PFSK-1 (cell line): ENCODE data around the gene GFRA4.

Experiments
- FOXP2 ChIP-seq: optimal IDR thresholded peaks from 2 replicates; pipeline ENCODE3; 2011; ENCODE audit warnings: borderline replicate concordance, control low read depth, inconsistent platforms; ENCODE audit not compliant: insufficient read depth; ENCODE audit errors: extremely low read length, extremely low read depth
- POLR2AphosphoS5 ChIP-seq: IDR thresholded peaks from 2 replicates; pipeline ENCODE4 v1.6.1; 2012; ENCODE audit warnings: low read depth, mild to moderate bottlenecking, control low read depth, low read length, moderate library complexity
- SIN3A ChIP-seq: IDR thresholded peaks from 2 replicates; pipeline ENCODE4 v1.6.1; 2012; ENCODE audit warnings: mild to moderate bottlenecking, low read length, moderate library complexity, borderline replicate concordance; ENCODE audit not compliant: insufficient read depth
- TAF1 ChIP-seq: IDR thresholded peaks from 2 replicates; pipeline ENCODE4 v1.6.1; 2012; ENCODE audit warnings: low read length, control low read depth, borderline replicate concordance; ENCODE audit not compliant: insufficient read depth
- TF ChIP-seq, protein P1 (sequence below), 2 experiments: IDR thresholded peaks; 2 replicates each; pipeline versions ENCODE4 v1.6.1 to v1.8.0; 2011 to 2012; ENCODE audit warnings: low read depth in 2 of 2, low read length in 2 of 2, control low read depth in 1 of 2, inconsistent platforms in 1 of 2, mild to moderate bottlenecking in 1 of 2, moderate library complexity in 1 of 2; ENCODE audit not compliant: insufficient read depth in 1 of 2

GFRA4 gene

DNA sequence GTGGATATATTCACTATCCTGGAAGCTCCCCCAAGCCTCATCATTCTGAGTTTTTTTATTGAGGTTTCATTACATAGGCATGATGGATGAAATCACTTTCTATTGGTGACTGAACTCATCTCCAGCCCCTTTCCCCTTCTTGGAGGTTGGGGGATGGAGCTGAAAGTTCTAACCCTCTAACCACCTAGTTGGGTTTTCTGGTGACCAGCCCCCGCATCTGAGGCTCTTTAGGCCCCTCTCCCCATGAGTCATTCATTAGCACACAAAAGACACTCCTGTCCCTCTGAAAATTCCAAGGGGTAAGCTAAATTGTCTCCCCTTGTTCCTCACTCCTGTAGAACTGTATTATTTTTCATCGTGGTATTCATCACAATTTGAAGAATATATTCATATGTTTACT lies 33.3 kb downstream of the GFRA4 start:
- no peak for TF ChIP-seq FOXP2
- no peak for TF ChIP-seq SIN3A
- no peak for TF ChIP-seq POLR2AphosphoS5
- TF ChIP-seq, protein P1, sequence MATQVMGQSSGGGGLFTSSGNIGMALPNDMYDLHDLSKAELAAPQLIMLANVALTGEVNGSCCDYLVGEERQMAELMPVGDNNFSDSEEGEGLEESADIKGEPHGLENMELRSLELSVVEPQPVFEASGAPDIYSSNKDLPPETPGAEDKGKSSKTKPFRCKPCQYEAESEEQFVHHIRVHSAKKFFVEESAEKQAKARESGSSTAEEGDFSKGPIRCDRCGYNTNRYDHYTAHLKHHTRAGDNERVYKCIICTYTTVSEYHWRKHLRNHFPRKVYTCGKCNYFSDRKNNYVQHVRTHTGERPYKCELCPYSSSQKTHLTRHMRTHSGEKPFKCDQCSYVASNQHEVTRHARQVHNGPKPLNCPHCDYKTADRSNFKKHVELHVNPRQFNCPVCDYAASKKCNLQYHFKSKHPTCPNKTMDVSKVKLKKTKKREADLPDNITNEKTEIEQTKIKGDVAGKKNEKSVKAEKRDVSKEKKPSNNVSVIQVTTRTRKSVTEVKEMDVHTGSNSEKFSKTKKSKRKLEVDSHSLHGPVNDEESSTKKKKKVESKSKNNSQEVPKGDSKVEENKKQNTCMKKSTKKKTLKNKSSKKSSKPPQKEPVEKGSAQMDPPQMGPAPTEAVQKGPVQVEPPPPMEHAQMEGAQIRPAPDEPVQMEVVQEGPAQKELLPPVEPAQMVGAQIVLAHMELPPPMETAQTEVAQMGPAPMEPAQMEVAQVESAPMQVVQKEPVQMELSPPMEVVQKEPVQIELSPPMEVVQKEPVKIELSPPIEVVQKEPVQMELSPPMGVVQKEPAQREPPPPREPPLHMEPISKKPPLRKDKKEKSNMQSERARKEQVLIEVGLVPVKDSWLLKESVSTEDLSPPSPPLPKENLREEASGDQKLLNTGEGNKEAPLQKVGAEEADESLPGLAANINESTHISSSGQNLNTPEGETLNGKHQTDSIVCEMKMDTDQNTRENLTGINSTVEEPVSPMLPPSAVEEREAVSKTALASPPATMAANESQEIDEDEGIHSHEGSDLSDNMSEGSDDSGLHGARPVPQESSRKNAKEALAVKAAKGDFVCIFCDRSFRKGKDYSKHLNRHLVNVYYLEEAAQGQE (IDR thresholded peaks at IDR 0.05; ENCODE audit: insufficient read depth in 1 of 2, low read depth in 2 of 2, low read length in 2 of 2) = no peak
- no peak for TF ChIP-seq TAF1

DNA sequence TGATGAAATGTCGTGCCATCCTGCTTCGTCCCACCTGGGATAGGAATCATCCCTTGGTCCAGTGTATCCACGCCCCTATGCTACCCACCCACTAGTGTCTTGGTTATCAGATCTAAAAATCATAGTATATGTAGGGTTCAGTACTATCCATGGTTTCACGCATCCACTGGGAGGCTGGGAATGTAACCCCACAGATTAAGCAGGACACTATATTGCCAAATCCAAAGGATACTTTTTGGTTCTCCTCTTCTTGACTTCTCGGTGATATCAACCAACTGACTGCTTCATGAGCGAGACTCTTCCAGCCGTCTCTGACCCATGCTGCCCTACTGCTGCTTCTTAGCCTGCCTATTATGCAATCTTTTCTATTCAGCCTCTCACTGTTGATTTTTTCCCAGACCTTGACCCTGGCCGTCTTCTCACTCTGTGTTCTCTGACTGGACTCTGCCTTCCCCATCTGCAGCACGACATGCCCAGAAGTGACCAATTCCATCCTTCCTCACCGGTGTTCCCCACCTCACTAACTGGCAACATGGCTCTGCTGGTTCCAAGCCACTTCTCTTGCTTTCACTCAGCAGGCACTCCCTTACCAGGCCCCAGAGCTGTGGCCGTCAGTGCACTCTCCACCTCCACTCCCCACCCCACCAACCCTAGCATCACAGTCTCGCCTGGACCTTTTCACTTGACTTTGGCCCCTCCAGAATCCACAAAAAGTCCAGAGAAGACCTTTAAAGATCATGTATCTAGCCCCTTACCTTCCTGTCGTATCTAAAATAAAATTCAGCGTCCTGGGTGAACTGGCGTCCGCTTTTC lies 34.5 kb downstream of the GFRA4 start:
- TF ChIP-seq FOXP2 (no peak), POLR2AphosphoS5 (no peak), SIN3A (no peak), TAF1 (no peak)
- TF ChIP-seq, protein P1 (IDR thresholded peaks at IDR 0.05; ENCODE audit: insufficient read depth in 1 of 2, low read depth in 2 of 2, low read length in 2 of 2) = no peak

DNA sequence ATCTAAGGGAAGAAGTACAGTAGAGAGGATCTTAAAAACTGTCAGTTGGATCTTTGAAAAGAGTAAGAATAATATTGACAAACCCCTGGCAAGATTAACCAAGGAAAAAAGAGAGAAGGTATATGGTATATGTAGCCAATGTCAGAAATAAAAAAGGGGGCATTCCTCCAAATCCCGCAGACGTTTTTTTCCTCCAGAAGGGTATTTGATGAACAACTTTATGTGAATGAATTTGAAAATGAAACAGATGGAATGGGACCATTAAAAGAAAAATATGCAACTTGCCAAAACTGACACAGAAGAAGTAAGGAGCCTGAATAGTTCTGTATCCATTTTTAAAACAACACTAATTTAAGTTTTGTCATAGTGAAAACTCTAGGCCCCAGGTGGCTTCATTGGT lies 35.7 kb downstream of the GFRA4 start:
- no peak for TF ChIP-seq POLR2AphosphoS5
- TF ChIP-seq SIN3A = no peak
- no peak for TF ChIP-seq FOXP2
- TF ChIP-seq, protein P1 (IDR thresholded peaks at IDR 0.05; ENCODE audit: insufficient read depth in 1 of 2, low read depth in 2 of 2, low read length in 2 of 2) = no peak
- no peak for TF ChIP-seq TAF1

DNA sequence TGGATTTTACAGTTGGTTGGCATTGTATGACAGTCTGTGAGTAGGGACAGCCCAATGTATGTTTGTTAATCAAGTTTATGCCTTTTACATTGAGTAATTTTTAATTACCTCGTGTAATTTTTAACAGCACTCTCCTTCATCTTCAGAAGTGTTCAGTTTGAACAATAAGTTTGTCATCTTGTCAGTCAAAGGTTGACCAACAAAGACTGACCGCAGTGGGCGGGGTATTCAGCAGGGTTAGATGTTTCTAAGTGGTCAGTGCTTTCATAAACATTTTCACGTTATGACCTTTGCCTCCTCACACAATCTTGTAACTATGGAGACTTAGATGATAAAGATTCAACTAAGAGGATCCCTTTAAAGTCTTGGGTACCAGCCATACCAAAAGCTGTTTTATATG lies 40.8 kb downstream of the GFRA4 start:
- TF ChIP-seq POLR2AphosphoS5 (no peak), TAF1 (no peak), SIN3A (no peak), FOXP2 (no peak)
- TF ChIP-seq, protein P1 (IDR thresholded peaks at IDR 0.05; ENCODE audit: insufficient read depth in 1 of 2, low read depth in 2 of 2, low read length in 2 of 2) = no peak

DNA sequence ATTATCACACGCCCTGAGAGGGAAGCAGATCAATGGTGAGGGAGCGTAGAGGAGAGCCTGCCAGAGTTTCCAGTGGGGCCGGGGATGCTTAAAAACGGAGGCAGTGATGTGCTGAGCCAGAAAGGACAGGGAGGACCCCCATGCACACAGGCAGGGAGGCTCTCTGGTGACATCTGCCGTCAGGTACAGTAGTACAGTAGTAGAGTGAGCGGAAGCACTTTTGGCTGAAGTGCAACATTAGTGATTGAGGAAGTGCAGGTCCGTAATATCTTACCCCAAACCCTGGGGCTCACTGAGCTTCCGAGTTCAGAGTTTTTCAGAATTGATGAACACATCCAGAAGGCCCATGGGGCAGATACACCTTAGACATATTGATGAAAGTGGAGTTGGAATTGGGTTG lies 42.1 kb downstream of the GFRA4 start:
- TF ChIP-seq FOXP2 (no peak), SIN3A (no peak), POLR2AphosphoS5 (no peak), TAF1 (no peak)
- TF ChIP-seq, protein P1 (IDR thresholded peaks at IDR 0.05; ENCODE audit: insufficient read depth in 1 of 2, low read depth in 2 of 2, low read length in 2 of 2) = no peak
